HG03064 (cell line): ENCODE measurements around the gene MBTD1.
A peak's percentile ranks its signal among the peaks of the same experiment; 100 is the strongest.
"Not testable (repeated sequence)": the region's sequence is repeated elsewhere in the genome, so short reads cannot be mapped to it uniquely, and the experiment has no call there.

Experiments
- ATAC-seq: cut with Tn5 transposase; IDR thresholded peaks from one replicate; pipeline ENCODE4 v1.9.1; 2021; ENCODE audit warnings: low read depth; ENCODE audit not compliant: unreplicated experiment

Gene MBTD1

DNA sequence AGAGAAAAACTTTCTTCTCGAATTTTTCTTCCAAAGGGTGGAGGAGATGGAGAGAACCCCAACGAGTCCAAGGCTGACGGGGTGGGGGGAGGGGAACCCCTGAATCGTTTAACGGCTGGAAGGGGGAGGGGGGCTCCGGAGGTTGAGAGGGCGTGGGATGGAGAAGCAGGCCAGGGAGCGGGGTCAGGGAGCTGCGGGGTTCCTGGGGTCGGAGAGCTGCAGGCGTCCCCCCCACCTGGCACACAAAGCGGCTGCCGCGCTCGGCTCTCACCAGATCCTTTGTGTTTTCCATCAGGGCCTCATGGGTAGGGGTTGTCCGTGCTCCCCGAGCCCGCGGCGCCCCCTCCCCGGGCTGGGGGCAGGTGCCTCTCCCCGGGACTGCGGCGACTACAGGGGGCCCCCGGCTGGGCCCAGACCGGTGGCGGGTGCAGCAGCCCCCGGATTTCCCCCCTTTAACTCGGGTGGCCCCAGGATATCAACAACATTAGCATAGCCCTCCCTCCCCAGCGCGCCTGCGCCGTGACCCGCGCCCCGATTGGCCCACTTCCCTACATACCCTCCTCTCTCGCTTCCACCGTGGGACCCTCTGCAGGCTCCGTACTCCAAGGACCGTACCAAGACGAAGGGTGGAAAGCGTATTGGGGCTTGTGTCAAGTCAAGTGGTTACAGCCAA is at the start of gene MBTD1:
MBTD1 (minus strand) TSS at position 486 of the 673 bp plus-strand sequence. CDS start 34,888 bp downstream, outside the sequence.
- peak; percentile 59 for ATAC-seq

DNA sequence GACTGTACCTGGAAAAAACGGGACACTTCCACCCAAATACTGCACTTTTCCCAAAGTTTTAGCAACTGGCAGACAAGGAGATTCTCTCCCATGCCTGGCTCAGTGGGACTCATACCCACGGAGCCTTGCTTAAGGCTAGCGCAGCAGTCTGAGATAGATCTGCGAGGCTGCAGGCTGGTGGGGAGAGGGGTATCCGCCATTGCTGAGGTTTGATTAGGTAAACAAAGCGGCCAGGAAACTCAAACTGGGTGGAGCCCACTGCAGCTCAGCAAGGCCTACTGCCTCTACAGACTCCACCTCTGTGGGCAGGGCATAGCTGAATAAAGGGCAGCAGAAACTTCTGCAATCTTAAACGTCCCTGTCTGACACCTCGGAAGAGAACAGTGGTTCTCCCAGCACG is 45.3 kb upstream of the MBTD1 start:
- no peak for ATAC-seq

DNA sequence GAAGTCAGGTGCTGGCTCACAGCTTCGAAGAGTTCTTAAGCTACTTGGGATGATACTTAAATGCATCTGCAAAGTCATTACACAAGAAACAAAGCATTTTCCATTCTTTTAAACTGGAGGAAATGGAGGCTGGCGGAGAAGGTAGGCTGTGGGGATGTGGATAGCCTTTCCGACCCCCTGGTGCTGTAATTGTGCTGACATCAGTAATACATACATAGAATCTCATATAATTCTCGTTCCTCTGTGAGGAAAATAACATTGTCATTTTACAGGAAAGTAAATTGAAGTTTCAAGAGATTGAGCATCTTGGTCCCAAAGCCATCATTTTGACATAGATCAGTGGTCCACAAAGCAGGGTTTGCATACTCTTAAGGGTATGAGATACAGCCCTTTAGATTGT is 40.0 kb upstream of the MBTD1 start:
- ATAC-seq, result no peak

DNA sequence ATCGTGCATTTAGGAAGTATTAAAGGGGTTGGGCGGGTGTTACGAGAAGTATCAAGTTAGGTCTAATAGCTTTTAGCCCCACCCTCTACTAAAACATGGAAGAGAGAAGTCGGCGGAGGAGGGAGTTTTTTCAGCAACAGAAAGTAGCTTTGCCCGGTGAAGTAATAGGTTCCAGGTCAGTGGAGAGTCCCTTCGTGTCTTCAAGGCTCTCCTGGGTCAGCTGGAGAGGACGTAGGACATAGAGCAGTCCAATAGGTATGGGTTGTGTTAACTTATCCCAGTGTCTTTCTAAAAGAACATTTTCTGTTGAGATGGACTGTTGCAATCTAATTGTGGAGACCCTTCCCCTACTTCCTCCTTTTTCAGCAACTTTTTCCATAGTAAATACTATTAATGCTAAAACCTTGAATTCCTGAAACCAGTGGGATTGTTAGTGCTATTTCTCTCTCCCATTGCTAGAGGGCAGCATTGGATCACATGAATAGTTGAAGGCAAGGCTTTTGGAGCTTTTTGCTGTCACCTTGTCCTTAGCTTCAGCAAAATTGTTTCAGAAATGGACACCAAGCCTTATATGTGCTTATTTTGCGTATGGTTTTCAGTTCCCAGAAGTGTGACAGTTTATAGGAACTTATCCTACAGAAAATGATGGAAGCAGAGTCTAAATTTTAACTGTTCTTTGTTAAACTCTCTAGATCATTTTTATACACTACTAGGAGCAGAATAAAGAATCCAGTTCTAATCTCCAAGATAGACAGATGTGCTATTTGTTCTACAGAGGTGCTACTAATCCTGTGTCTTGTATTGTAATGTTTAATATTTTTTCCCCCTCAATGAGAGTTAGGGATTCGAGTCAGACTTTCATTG is 38.9 kb upstream of the MBTD1 start:
- no peak for ATAC-seq

DNA sequence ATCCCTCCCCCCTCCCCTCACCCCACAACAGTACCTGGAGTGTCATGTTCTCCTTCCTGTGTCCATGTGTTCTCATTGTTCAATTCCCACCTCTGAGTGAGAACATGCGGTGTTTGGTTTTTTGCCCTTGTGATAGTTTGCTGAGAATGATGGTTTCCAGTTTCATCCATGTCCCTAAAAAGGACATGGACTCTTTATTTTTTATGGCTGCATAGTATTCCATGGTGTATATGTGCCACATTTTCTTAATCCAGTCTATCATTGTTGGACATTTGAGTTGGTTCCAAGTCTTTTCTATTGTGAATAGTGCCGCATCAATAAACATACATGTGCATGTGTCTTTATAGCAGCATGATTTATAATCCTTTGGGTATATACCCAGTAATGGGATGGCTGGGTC is 34.5 kb upstream of the MBTD1 start:
- ATAC-seq, result not testable (repeated sequence)

DNA sequence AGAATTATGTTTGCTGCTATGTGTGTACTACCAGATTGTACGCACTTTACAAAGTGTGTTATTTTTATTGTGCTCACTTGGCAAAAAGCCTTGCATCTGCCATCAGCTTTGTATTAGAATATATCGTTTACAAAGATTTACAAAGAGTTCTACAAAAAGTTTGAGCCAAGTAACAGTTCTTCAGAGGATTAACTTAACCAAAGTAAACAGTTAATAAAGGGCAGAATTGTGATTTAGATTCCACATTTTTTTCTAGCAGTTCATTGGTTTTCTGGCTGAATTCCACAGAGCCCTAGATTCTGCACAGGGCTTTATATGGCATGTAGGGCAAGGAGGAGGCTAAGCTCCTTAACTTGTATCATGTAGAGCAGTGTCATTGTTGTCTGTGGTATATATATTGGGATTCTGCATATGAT is 29.9 kb upstream of the MBTD1 start:
- no peak for ATAC-seq

DNA sequence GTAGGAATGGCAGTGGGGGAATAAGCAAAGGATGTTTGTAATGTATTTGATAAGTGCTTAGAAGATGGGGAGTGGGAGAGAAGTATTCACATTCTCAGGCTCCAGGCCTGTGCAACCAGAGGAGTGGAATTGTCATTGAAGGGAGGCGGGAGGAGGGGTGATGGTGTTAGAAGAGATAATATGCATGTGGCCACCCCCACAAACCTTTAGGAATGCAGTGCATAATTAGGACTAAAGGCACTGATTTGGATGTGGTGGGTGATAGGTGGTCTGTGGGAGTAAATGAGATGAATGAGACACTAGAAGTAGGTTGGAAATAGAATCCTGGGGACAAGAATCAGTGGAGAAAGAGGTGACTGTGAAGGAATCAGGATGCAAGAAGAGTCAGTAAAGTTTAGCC is 27.6 kb upstream of the MBTD1 start:
- no peak for ATAC-seq

DNA sequence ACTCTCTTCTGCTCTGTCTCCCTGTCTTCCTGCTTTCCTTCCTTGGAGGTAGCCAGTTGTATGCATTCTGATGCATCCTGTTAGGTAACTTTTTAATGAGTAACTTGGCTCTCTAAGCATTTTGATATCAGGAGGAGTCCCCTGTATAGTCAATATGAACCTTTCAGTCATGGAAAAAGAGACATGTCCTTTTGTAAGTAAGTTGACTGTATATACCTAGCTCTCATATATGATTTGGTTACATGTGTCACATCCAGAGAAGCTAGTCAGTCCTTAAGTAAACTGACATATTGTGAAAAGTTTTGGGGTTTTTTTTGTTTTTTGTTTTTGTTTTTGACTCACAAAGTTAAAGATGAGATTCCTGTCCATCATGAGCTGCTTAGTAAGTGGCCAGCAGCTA is 19.3 kb upstream of the MBTD1 start:
- no peak for ATAC-seq

DNA sequence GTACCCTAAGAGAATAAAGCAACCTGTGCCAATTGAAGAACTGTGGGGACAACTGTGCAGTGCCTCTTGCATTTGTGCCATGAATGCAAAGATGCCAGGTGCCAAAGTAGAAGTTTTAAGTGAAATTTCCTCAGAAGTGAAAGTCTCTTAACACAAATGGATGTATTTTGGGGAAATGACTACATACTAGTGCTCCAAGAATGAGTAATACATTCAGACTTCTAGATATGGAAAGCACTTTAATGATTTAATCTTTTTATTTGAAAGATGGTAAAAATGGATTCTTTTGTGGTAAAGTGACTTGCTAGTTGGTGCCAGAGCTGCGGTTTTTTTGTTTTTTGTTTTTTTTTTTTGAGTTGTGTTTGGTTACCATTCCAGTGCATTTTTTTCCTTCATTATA is 15.5 kb upstream of the MBTD1 start:
- no peak for ATAC-seq

DNA sequence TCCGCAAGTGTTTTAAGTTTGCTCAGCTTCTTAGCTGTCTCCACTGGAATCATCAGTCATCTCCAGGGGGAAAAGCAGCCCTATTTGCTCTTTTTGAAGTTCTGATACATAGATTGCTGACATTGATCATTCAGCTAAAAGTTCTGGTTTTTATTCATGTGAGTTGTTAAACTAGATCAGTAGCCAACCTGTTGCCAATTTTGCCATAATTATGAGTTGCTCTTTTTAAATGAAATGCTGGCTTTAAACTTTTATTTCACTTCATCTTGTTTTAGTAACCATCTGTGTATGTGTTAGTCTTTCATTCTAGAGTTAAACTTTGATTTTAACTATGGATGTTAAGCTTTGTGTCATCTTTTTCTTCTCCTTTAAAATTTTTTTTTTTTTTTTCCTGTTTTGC is 13.0 kb upstream of the MBTD1 start:
- no peak for ATAC-seq

DNA sequence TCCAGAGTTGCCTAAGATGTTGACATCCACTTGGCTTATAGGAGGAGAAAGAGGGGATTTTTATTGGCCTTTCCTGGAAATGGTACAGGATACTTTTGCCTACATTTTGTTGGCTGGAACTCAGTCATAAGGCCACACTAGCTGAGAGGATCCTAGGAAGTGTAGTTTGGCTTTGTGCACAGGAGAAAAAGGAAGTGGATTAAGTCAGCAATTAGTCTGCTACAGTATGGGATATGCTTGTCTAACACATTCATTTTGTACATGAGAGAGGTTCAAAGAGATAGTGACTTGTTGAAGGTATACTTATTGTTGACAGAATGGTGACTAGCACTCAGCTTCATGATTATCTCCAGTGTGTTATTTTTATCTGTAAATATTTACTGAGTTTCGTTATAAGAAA is 10.8 kb upstream of the MBTD1 start:
- ATAC-seq, result no peak

DNA sequence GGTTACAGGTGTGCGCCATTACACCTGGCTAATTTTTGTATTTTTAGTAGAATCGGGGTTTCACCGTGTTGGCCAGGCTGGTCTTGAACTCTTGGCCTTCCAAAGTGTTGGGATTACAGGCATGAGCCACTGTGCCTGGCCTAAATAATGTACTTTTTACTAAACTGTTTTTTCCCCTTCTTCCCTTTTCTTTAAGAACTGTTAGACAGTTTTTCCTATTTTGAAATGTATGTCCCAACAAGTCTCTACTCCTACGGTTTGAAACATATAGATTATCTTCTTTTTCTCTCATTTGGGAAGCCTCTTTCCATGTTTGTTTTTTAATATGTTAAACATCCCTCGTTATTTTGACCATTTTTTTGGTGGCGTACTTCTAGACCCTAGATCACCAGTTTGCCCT is 10.1 kb upstream of the MBTD1 start:
- no peak for ATAC-seq

DNA sequence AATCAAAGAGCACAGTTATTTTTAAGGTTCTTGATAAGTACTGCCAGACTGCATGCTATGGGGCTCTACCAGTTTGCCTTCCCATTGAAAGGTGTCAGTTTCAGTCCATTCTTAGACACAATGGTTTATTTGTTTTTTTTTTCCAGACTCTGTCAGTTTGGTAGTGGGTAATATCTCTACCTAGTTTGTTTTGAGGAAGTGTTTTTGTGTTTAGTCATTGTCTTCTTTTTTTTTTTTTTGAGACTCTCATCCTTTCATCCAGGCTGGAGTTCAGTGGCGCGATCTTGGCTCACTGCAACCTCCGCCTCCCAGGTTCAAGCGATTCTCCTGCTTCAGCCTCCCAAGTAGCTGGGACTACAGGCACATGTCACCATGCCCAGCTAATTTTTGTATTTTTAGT is 4.6 kb upstream of the MBTD1 start:
- not testable (repeated sequence) for ATAC-seq

DNA sequence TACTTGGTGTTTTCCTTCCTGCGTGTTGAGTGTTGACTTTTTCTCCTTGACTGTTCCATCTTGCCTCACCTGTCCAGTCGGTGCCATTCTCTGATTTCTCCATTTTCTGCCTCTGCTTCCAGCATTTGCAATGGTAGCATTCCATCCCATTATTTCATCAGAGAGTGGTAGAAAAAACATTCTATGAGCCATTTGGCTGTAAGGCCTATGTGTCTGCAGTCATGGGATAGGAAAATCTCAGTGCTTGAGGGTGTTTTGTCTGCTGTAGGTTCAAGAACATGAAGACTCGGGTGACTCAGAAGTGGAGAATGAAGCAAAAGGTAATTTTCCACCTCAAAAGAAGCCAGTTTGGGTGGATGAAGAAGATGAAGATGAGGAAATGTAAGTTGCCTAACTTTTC is 3.2 kb upstream of the MBTD1 start:
- ATAC-seq, result no peak

DNA sequence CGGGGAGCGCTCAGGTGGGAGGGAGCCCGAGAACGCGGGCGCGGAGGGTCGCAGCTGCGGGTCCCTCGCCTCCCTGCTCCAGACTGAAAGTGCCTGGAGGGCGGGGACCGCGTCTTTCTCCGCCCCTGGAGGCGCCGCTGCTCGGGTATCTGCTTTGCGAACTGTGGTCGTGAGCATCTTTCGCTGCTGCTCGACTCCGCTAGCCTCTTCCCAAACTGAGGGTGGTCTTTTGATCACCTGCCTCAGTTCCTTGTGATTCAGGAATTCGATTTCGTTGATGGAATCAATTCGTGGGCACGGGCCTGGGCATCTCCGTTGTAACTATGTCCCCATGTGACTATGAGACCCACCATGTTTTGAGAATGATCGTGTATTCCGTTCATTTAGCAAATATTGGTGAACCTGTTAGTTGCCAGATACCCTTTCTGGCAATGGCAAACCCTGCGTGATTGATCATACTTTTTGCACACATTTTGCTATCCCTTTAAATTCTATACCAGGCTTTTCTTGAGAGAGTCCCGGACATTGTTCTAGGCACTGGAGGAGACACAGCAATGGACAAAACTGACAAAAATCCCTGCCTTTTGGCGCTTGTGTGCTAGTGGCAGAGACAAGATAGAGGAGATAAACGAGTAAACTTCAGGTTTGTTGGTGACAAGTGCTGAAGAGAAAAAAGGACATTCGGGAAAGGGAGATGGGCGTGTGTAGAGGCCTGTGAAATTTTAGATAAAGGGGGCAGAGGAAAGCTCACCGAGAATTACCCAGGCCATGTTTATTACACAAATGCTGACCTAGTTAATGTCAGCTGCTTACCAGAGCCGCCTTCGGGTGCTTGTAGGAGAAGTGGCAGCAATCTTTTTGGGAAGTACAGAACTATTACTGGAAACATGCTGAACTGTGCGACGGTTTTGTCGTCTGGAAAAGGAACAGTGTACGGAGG is 1.4 kb upstream of the MBTD1 start:
- ATAC-seq, result peak; percentile 1

DNA sequence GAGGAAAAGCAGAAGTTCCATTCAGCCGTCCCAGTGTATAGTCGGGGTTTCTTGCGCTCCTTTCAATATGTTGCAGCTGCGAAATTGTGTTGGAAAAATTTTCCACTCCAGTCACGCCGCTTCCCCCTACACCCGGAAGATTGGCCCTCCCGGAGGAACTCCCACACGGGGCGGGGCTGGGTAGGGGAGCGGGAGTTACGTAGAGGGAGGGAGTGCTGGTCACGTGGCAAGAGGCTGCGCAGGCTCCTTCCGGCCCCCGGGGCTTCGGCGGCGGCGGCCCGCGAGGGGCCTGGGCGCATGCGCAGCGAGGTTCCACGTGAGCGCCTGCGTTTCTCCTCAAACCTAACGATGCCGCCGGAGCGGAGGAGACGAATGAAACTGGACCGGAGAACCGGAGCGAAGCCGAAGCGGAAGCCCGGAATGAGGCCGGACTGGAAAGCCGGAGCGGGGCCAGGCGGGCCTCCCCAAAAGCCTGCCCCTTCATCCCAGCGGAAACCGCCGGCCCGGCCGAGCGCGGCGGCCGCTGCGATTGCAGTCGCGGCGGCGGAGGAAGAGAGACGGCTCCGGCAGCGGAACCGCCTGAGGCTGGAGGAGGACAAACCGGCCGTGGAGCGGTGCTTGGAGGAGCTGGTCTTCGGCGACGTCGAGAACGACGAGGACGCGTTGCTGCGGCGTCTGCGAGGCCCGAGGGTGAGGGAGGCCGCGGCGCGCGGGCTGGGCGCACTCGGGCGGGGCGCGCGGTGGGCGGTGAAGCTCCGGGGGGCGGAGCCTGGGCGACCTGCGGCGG is 581 bp upstream of the MBTD1 start, which contains the start of gene UTP18:
UTP18 (plus strand) TSS at position 310 of the 787 bp plus-strand sequence; CDS start at position 349, 39 bp downstream.
- ATAC-seq, result peak; percentile 62

DNA sequence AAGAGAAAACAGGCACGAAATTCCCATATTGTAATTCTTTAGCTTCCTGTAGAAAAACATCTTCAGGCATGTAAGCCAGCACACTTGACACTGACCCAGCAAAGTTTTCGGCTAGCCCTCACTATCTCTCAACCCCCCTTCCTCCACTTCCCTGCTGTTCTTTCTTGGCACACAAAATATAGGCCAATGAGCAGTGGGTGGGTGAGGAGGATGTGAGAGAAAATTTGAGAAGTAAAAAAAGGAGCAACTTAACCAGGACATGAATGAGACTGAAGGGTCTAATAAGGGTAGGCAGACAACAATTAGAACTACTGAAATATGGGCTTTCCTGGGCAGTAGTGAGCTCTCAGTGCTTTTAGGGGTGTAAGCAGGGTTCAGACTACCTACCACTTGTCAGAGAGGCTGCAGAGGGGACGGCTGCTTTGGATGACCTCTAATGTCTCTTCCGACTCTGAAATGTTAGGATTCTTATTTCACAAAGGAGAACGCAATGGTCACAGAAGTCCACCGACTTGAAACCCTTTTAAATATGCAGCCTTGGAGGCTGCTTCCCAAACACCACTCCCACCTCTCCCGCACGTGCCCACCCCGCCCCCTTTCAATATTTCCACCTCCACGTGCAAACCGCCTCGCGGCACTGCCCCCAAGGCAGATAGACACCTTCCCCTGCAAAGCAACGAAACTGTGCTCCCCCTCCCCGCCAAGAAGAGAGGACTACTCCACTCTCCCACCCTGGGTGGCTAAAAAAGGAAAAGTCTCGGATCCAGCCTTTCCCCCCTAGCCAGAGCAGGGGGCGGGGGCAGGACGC is 889 bp downstream of the MBTD1 start:
- ATAC-seq, result no peak

DNA sequence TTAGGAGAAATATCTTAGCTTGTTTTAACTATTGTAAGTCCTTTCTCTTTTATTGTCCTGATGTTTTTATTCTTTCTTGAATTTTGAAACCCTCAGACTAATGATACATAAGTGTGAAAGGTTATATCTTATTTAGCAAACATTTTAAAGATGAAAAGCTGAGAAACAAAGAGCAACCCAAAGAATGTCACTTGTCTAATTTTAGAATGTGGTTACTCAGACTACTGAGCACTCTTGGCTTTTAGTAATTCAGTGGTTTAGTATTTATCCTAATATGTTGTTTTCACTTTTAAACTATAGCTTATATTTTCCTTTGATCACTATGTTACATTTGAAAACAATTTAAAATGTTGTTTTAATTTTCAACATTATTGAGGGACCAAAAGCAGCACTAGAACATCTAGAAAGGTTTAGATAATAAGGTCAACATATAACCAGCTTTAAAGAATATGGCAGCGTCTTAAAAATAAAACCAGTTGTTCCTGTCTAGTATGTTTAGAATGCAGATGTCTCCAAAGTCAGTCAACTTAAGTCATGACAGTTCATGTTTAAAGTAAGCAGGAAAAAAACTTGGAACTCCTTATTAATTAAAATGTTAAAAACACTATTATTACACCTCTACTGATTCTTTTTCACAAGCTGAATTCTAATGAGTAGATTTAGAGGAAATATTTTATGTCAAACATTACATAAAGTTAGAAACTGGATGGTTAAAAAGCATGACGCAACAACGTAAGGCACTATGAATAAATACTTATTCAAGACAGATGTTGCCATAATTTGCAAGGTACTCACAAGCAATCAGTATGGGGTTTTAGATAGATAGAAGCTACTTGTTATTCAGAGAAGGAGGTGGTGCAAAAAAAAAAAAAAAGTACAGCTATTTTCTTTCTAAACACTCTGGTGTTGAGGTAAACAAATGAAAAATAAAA is 2.4 kb downstream of the MBTD1 start:
- ATAC-seq, result no peak
